CD4-positive, alpha-beta T cell treated with Interleukin-15 for 4 hours (primary cell): Measurements from ENCODE around the gene TMEM63B.
"Not testable (repeated sequence)": the region's sequence is repeated elsewhere in the genome, so short reads cannot be mapped to it uniquely, and the experiment has no call there.

Source experiments
- DNase-seq: peaks from one replicate; pipeline ENCODE4 v3.0.0-alpha.2; 2020; ENCODE audit warnings: low spot score

The TMEM63B gene

GRCh38 chr6:44127186-44128019 is at the start of gene TMEM63B, which contains the start of gene MRPL14:
Gene TMEM63B, plus strand, starts transcription at chr6:44127554. Its CDS starts 7,031 bp downstream, at chr6:44134585.
Gene MRPL14, minus strand, starts transcription at chr6:44127452. Its CDS starts 10,841 bp downstream, at chr6:44116611.
- peak; percentile 89 for DNase-seq

GRCh38 chr6:44078219-44078826 is 49.0 kb upstream of the TMEM63B start:
- DNase-seq, result no peak

GRCh38 chr6:44078827-44079671 is 48.3 kb upstream of the TMEM63B start:
- DNase-seq, result peak; percentile 76

GRCh38 chr6:44079672-44080071 is 47.7 kb upstream of the TMEM63B start:
- no peak for DNase-seq

- no peak for DNase-seq
Observed at GRCh38 chr6:44080561-44081521, 46.5 kb upstream of the TMEM63B start.

- DNase-seq, result no peak
Observed at GRCh38 chr6:44081753-44082152, 45.6 kb upstream of the TMEM63B start.

- DNase-seq, result no peak
Observed at GRCh38 chr6:44082872-44083321, 44.5 kb upstream of the TMEM63B start.

GRCh38 chr6:44084231-44085014 is 42.9 kb upstream of the TMEM63B start:
- no peak for DNase-seq

- DNase-seq, result no peak
Observed at GRCh38 chr6:44085219-44085618, 42.1 kb upstream of the TMEM63B start.

- no peak for DNase-seq
Observed at GRCh38 chr6:44086931-44087574, 40.3 kb upstream of the TMEM63B start.

- no peak for DNase-seq
Observed at GRCh38 chr6:44087623-44088022, 39.7 kb upstream of the TMEM63B start.

- no peak for DNase-seq
Observed at GRCh38 chr6:44088827-44089590, 38.3 kb upstream of the TMEM63B start.

GRCh38 chr6:44090465-44090864 is 36.9 kb upstream of the TMEM63B start:
- DNase-seq, result no peak

- DNase-seq, result not testable (repeated sequence)
Observed at GRCh38 chr6:44091356-44091755, 36.0 kb upstream of the TMEM63B start.

GRCh38 chr6:44091981-44092884 is 35.1 kb upstream of the TMEM63B start:
- DNase-seq, result no peak

- no peak for DNase-seq
Observed at GRCh38 chr6:44093066-44093465, 34.3 kb upstream of the TMEM63B start.

GRCh38 chr6:44093750-44094402 is 33.5 kb upstream of the TMEM63B start:
- no peak for DNase-seq
